Smooth muscle cell of trachea (primary cell): ENCODE data around the gene DAB2. TPM values are rescaled to one million over a fixed set of nuclear protein-coding genes. Genes with fewer than 3 reads are reported as not detected.

Source experiments
- total RNA-seq: library from RNA; depleted of rRNA; stranded (reverse); fragments of >200 nt; gene quantifications from 2 replicates; pipeline ENCODE4 v1.2.1, GENCODE V29; 2014

The DAB2 gene
- 188 and 199 TPM in 2 replicates for total RNA-seq

GRCh38 chr5:39424736-39425637, at the start of gene DAB2:
Gene DAB2 (minus strand): TSS chr5:39424980. CDS start chr5:39394320, 30,660 bp downstream.

GRCh38 chr5:39364367-39364766, 60.4 kb downstream of the DAB2 start, which contains the start of gene C9:
Gene C9 (minus strand): TSS chr5:39364495. CDS start chr5:39364464, 31 bp downstream.

Other genes with a start within 250 kb of the DAB2 start
- under 0.01 TPM in 2 replicates for gene FYB1, start 205.4 kb downstream of the DAB2 start, total RNA-seq
- under 0.01 TPM in 1 of 2 replicates, not detected in the other for gene C9, start 60.5 kb downstream of the DAB2 start, total RNA-seq